GM19468 (cell line): ENCODE measurements around the gene PROZ.
"Not testable (repeated sequence)": the region's sequence is repeated elsewhere in the genome, so short reads cannot be mapped to it uniquely, and the experiment has no call there.

Experiments used
- ATAC-seq: cut with Tn5 transposase; IDR thresholded peaks from one replicate; pipeline ENCODE4 v1.9.1; 2021; ENCODE audit warnings: mild to moderate bottlenecking, moderate library complexity, moderate number of reproducible peaks; ENCODE audit not compliant: unreplicated experiment; ENCODE audit errors: extremely low read depth

The PROZ gene

GRCh38 chr13:113157929-113158747, at the start of gene PROZ:
Gene PROZ (plus strand): TSS chr13:113158648. CDS start chr13:113158661, 13 bp downstream.
- ATAC-seq = no peak

- no peak for ATAC-seq
These were observed 49.0 kb upstream of the PROZ start for GRCh38 chr13:113109151-113110047.

GRCh38 chr13:113110048-113110851, 48.2 kb upstream of the PROZ start:
- ATAC-seq = no peak

GRCh38 chr13:113110852-113111315, 47.6 kb upstream of the PROZ start:
- no peak for ATAC-seq

GRCh38 chr13:113111821-113112220, 46.6 kb upstream of the PROZ start:
- ATAC-seq = not testable (repeated sequence)

- ATAC-seq = not testable (repeated sequence)
These were observed 46.0 kb upstream of the PROZ start for GRCh38 chr13:113112475-113112874.

- ATAC-seq = no peak
These were observed 45.3 kb upstream of the PROZ start for GRCh38 chr13:113112893-113113845.

GRCh38 chr13:113113846-113114271, 44.6 kb upstream of the PROZ start:
- no peak for ATAC-seq

- ATAC-seq = no peak
These were observed 43.7 kb upstream of the PROZ start for GRCh38 chr13:113114511-113115362.

GRCh38 chr13:113115363-113116205, 42.9 kb upstream of the PROZ start:
- ATAC-seq = no peak

- no peak for ATAC-seq
These were observed 42.1 kb upstream of the PROZ start for GRCh38 chr13:113116206-113116800.

GRCh38 chr13:113116871-113117271, 41.6 kb upstream of the PROZ start:
- no peak for ATAC-seq

GRCh38 chr13:113117335-113117872, 41.0 kb upstream of the PROZ start:
- ATAC-seq = no peak

- no peak for ATAC-seq
These were observed 40.6 kb upstream of the PROZ start for GRCh38 chr13:113117911-113118260.

- ATAC-seq = no peak
These were observed 40.0 kb upstream of the PROZ start for GRCh38 chr13:113118261-113119021.
